ENCODE data around the gene CLK2.
"Not testable (repeated sequence)": the region's sequence is repeated elsewhere in the genome, so short reads cannot be mapped to it uniquely, and the experiment has no call there.

The CLK2 gene

DNA sequence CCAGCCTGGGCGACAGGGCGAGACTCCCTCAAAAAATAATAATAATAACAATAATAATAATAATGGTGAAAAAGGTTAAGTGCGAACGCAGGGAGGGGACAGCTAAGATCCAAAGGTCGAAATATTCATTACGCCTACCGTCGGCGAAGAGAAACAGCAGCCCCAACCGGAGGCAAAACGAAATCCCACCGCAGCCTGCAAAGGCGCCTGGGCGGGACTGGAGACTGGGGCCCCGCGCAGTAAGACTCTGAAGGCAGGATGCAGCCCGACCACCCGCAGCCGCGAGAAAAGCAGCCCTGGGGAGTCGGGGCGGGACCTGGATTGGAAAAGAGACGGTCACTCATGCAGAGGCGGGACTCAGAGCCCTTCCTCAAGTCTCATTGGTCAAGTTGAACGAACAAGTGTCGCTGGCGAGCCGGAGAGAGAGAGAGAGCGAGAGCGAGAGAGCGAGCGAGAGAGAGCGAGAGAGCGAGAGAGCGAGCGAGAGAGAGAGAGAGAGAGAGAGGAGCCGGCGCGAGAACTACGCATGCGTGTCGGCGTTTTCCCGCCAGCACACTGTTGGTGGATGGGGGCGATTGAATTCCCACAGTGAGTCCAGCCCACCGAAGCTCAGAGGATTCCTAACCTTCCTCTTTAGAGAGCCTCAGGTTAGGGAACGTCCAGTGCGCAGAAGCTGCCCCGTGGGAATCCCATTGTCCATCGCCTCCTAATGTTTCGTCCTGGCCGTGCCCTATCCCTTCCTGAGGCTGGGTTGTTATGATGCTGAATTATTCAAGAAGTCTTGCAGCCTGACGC, 28.7 kb downstream of the CLK2 start:
- in situ Hi-C loops (cut with MboI; ENCODE audit: low sequenced_read_pairs), result no loop called here

- in situ Hi-C loops (cut with MboI; ENCODE audit: low sequenced_read_pairs), result no loop called here
Measured at GRCh38 chr1:155242805-155243358, 30.4 kb downstream of the CLK2 start.

DNA sequence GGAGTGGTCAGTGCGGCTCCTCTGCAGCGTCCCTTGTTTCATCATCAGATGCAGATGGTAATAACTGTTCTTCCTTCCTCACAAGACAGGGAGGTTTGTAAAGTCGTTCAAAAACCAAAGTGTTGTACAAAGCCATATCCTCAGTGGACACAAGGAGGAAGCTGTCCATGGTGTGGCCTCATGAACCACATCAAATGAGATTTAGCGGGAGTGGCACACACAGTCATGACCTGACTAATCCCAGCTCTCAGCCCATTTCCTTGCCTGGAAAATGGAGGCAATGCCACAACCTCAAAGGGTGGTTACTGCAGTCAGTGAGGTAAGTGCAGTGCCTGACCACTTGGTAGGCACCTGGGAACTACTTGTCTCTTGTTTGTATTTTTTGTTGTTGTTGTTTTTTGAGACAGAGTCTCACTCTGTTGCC, 31.5 kb downstream of the CLK2 start:
- in situ Hi-C loops (cut with MboI; ENCODE audit: low sequenced_read_pairs), result no loop called here

DNA sequence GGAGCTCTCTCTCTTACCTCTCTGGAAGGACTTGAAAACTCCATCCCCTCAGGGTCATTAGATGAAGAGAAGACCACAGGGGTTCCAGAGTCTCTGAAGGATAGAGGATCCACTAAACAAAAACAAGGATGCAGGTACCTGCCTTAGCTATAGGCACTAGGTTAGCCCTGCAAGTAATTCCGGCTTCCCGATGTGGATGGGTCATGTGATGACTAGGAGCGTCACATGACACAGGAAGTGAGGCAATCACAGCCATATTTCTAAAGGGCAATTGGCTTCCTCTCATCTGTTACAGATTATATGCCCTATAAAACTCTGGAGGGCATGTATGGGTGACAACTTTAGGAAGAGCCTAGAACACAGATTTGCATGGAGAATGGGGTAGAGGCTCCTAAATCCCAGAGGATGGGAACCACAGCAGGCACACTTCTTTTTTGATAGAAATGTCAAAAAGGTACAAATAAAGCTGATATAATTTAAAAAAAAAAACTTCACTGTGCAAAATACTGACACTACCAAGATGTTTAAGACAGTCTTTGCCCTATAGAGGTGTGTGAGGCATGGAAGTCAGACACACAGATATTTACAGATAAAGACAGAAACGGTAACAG, 32.1 kb downstream of the CLK2 start:
- in situ Hi-C loops (cut with MboI; ENCODE audit: low sequenced_read_pairs), result no loop called here

- in situ Hi-C loops (cut with MboI; ENCODE audit: low sequenced_read_pairs), result no loop called here
Measured at GRCh38 chr1:155236451-155236850, 36.9 kb downstream of the CLK2 start.

DNA sequence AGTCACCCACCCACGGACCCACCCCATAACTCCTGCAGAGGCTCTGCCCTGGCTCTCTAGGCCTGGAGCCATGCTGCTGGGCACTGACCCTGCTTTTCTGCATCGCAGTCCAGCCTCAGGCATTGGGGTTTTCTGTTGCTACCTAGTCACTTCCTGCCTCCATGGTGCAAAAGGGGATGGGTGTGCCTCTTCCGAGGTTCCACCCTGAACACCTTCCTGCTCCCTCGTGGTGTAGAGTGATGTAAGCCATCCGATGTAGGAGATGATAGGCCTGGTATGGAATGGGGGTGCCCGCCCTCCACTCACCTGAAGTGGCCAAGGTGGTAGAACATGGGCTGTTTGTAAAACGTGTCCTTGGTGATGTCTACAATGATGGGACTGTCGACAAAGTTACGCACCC, 37.9 kb downstream of the CLK2 start:
- in situ Hi-C loops (cut with MboI; ENCODE audit: low sequenced_read_pairs), result not testable (repeated sequence)

- in situ Hi-C loops (cut with MboI; ENCODE audit: low sequenced_read_pairs), result not testable (repeated sequence)
Measured at GRCh38 chr1:155233502-155233901, 39.8 kb downstream of the CLK2 start.

DNA sequence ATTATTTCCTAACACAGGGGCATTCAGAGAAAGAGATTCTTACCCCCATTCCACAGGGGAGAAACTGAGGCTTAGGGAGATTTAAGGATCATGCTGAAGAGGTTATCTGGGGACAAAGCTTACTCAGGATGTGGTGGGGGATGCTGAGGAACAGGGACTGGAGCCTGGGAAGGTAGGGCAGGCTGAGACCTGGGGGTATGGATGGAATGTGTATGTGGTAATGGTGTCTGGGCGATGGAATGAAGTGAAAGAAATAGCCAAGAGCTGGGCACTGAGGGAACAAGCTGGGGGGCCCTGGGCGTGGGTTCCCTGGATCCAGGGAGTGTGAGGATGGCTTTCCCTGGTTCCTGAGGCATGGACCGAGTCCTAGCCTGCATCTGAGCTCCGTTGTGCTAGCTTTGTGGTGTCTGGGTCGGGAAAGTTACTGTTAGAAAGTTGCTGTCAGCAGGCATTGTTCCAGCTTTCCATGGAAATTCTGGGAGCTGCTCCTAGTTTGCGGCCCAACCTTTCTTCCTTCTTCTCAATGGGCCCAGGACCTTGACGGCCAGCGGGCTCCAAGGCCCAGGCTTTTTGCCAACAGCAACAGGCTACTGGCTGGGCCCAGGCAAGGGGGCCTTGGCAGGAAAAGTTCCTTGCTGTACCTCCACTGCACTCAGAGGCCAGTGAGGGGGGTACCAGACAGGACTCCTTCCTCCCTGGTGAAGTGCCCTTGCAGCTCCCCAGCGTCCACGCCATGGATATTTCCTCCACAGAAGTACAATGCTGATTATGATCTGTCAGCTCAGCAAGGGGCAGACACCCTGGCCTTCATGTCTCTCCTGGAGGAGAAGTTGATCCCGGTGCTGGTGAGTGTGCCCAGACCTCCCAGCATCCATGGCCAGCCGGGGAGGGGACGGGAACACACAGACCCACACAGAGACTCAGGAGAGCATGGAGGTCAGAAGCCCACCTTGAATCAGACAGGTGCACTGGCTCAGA, 41.0 kb downstream of the CLK2 start:
- in situ Hi-C loops (cut with MboI; ENCODE audit: low sequenced_read_pairs), result not testable (repeated sequence)

GRCh38 chr1:155231302-155231701, 42.0 kb downstream of the CLK2 start:
- in situ Hi-C loops (cut with MboI; ENCODE audit: low sequenced_read_pairs), result not testable (repeated sequence)

DNA sequence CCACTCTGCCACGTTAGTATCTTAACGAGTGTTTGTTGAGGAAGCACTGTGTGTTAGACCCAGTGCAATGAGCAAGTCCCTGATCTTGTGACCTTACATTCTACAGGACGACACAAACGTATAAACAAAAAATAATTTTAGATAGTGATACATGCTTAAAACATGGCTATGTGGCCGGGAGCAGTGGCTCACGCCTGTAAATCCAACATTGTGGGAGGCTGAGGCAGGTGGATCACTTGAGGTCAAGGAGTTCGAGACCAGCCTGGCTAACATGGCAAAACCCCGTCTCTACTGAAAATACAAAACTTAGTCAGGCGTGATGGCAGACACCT, 45.2 kb downstream of the CLK2 start:
- in situ Hi-C loops (cut with MboI; ENCODE audit: low sequenced_read_pairs), result no loop called here

- in situ Hi-C loops (cut with MboI; ENCODE audit: low sequenced_read_pairs), result no loop called here
Measured at GRCh38 chr1:155227261-155228095, 45.8 kb downstream of the CLK2 start.

DNA sequence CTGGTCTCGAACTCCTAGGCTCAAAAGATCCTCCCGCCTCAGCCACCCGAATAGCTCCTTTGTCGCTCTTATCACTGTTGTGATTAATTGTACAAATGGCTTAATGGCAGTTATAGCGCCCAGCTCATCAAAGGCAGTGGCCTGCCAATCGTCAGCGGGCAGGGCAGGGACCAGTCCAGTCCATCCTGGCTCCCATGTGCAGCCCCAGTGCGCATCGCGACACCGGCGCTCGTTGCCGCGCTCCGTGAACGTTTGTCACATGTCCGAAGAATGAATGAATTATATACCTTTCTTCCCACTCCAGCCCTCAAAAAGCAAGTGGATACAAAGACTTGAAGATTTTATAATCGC, 46.4 kb downstream of the CLK2 start:
- in situ Hi-C loops (cut with MboI; ENCODE audit: low sequenced_read_pairs), result no loop called here

DNA sequence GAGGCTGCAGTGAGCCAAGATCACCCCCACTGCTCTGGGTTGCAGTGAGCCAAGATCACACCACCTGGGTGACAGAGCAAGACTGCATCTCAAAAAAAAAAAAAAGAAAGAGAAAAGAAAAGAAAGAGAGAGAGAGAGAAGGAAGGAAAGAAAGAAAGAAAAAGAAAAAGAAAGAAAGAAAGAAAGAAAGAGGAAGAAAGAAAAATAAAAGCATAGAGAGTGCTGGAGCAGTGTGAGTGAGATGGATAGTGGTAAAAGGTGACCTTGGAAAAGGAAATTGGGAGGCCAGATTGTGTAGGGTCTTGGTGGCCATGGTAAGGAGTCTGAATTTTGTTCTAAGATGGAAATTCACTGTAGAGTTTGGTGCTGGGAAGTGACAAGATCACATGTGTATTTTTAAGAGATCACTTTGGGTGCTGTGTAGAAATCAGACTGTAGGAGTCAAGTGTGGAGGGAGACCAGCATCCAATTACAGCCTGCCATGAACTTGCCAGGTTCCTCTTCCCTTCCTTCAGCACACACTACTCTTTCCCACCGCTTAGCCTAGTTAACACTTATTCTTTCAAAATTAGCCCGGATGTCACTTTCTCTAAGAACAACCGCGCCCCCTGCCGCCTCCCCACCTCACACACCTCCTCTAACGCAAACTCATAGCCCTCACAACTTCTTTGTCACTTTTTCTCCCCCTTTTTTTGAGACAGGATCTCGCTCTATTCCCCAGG, 47.0 kb downstream of the CLK2 start:
- in situ Hi-C loops (cut with MboI; ENCODE audit: low sequenced_read_pairs), result no loop called here

DNA sequence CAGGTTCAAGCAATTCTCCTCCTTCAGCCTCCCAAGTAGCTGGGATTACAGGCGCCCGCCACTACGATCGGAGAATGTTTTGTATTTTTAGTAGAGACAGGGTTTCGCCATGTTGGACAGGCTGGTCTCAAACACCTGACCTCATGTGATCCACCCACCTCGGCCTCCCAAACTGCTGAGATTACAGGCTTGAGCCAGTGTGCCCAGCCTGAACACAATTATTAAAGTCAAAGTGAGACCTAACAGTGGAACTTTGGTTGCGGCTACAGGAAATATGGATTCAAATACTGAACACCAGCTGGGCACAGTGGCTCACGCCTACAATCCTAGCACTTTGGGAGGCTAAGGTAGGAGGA, 47.9 kb downstream of the CLK2 start:
- in situ Hi-C loops (cut with MboI; ENCODE audit: low sequenced_read_pairs), result not testable (repeated sequence)

- in situ Hi-C loops (cut with MboI; ENCODE audit: low sequenced_read_pairs), result no loop called here
Measured at GRCh38 chr1:155223047-155223446, 50.3 kb downstream of the CLK2 start.

DNA sequence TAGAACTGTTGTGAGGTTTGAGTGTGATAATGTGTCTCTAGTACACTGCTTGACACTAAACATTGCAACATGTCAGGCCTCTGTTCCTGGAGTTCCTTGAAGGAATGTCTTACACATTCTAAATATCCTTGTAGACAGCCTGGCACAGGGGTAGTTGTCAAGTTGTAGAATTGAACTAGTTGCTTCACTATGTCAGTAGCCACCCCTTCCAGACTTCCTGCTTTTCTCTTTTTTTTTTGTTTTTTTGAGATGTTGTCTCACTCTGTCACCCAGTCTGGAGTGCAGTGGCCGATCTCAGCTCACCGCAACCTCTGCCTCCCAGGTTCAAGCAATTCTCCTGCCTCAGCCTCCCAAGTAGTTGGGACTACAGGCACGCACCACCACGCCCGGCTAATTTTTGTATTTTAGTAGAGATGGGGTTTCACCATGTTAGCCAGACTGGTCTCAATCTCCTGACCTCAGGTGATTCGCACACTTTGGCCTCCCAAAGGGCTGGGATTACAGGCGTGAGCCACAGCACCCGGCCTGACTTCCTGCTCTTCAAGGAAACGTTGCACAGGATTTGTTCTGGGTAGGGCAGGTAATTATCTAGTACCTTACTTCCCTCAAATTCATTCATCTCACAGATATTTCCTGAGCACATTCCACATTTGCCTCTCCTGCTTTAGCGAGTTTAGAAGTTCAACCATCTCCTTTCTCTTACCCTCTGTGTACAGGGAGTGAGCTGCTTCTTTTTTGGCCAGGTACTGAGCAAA, 52.9 kb downstream of the CLK2 start:
- in situ Hi-C loops (cut with MboI; ENCODE audit: low sequenced_read_pairs), result not testable (repeated sequence)

DNA sequence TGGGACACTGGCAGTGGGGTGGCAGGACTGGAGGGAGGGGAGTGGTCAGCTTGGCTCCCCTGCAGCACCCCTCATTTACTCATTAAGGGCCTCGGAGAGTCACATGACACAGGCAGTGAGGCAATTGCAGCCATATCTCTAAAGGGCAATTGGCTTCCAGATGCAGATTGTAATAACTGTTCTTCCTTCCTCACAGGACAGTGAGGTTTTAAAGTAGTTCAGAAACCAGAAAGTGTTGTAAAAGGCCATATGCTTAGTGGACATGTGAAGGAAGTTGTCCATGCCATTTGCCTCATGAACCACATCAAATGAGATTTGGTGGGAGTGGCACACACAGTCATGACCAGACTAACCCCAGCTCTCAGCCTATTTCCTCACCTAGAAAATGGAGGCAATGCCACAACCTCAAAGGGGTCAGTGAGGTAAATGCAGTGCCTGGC, 53.7 kb downstream of the CLK2 start:
- in situ Hi-C loops (cut with MboI; ENCODE audit: low sequenced_read_pairs), result no loop called here

DNA sequence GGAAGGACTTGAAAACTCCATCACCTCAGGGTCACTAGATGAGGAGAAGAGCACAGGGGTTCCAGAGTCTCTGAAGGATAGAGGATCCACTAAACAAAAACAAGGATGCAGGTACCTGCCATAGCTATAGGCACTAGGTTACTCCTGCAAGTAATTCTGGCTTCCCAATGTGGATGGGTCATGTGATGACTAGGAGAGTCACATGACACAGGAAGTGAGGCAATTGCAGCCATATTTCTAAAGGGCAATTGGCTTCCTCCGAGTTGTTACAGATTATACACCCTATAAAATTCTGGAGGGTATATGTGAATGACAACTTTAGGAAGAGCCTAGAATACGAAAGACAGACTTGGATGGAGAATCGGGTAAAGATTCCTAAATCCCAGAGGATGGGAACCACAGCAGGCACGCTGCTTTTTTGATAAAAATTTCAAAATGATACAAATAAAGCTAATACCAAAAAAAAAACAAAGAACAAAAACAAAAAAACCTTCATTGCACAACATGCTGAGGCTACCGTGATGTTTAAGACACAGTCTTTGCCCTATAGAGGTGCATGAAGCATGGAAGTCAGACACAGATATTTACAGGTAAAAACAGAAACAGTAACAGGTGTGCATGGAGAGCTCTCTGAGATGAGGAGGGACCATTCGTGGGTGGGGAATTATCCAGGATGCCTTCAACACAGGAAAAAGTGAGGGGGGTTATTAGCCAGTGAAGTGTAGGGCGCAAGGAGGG, 54.3 kb downstream of the CLK2 start:
- in situ Hi-C loops (cut with MboI; ENCODE audit: low sequenced_read_pairs), result no loop called here
